Inferior parietal cortex (tissue), 1 donor: Measurements from ENCODE around the gene MACROD1.

Experiments used
- DNase-seq: peaks from one replicate; pipeline ENCODE4 v3.0.0-alpha.2; 2016; ENCODE audit errors: extremely low spot score

The MACROD1 gene

GRCh38 chr11:64015935-64016845, 149.7 kb downstream of the MACROD1 start:
- DNase-seq = no peak

- no peak for DNase-seq
Observed at GRCh38 chr11:64015510-64015909, 150.4 kb downstream of the MACROD1 start.

- no peak for DNase-seq
Observed at GRCh38 chr11:64014356-64014755, 151.6 kb downstream of the MACROD1 start.

GRCh38 chr11:64013141-64013896, 152.6 kb downstream of the MACROD1 start:
- no peak for DNase-seq

GRCh38 chr11:64011371-64011770, 154.5 kb downstream of the MACROD1 start:
- DNase-seq = no peak

- no peak for DNase-seq
Observed at GRCh38 chr11:64010783-64011182, 155.1 kb downstream of the MACROD1 start.

GRCh38 chr11:64009710-64010109, 156.2 kb downstream of the MACROD1 start:
- no peak for DNase-seq

- no peak for DNase-seq
Observed at GRCh38 chr11:64008914-64009633, 156.8 kb downstream of the MACROD1 start.

- no peak for DNase-seq
Observed at GRCh38 chr11:64008283-64008913, 157.5 kb downstream of the MACROD1 start.

- DNase-seq = peak; percentile 63
Observed at GRCh38 chr11:64007629-64008282, 158.2 kb downstream of the MACROD1 start.

- no peak for DNase-seq
Observed at GRCh38 chr11:64007160-64007628, 158.7 kb downstream of the MACROD1 start.

GRCh38 chr11:64006398-64006797, 159.5 kb downstream of the MACROD1 start:
- DNase-seq = no peak

GRCh38 chr11:64005691-64006090, 160.2 kb downstream of the MACROD1 start:
- DNase-seq = no peak

- no peak for DNase-seq
Observed at GRCh38 chr11:64004590-64004984, 161.3 kb downstream of the MACROD1 start.

GRCh38 chr11:64003807-64004589, 161.9 kb downstream of the MACROD1 start:
- DNase-seq = no peak

GRCh38 chr11:64001484-64002420, 164.2 kb downstream of the MACROD1 start:
- DNase-seq = no peak

- no peak for DNase-seq
Observed at GRCh38 chr11:64000740-64001483, 165.0 kb downstream of the MACROD1 start.

- DNase-seq = peak; percentile 62
Observed at GRCh38 chr11:64000026-64000739, 165.7 kb downstream of the MACROD1 start.
